DLD1 (cell line): Measurements from ENCODE around the gene SYNPO.

Experiments used
- in situ Hi-C: cut with HindIII; loops from 2 replicates; pipeline ENCODE4 v1.10.0; 2017; ENCODE audit warnings: low sequenced_read_pairs

The SYNPO gene

GRCh38 chr5:150606476-150606875 is 34.0 kb upstream of the SYNPO start:
- in situ Hi-C loops = no loop called here

- in situ Hi-C loops = no loop called here
These were observed 33.4 kb upstream of the SYNPO start for GRCh38 chr5:150607105-150607504.

- in situ Hi-C loops = no loop called here
These were observed 32.5 kb upstream of the SYNPO start for GRCh38 chr5:150607991-150608390.

GRCh38 chr5:150608991-150609390 is 31.5 kb upstream of the SYNPO start:
- in situ Hi-C loops = no loop called here

- in situ Hi-C loops = no loop called here
These were observed 30.4 kb upstream of the SYNPO start for GRCh38 chr5:150609843-150610584.

GRCh38 chr5:150611026-150611425 is 29.4 kb upstream of the SYNPO start:
- in situ Hi-C loops = no loop called here

GRCh38 chr5:150612405-150612804 is 28.1 kb upstream of the SYNPO start:
- in situ Hi-C loops = no loop called here

GRCh38 chr5:150612905-150613670 is 27.4 kb upstream of the SYNPO start:
- in situ Hi-C loops = no loop called here

- in situ Hi-C loops = no loop called here
These were observed 26.3 kb upstream of the SYNPO start for GRCh38 chr5:150613991-150614660.

- in situ Hi-C loops = no loop called here
These were observed 25.8 kb upstream of the SYNPO start for GRCh38 chr5:150614661-150615060.

- in situ Hi-C loops = no loop called here
These were observed 25.2 kb upstream of the SYNPO start for GRCh38 chr5:150615141-150615699.

GRCh38 chr5:150616024-150616470 is 24.4 kb upstream of the SYNPO start:
- in situ Hi-C loops = no loop called here

- in situ Hi-C loops = no loop called here
These were observed 24.0 kb upstream of the SYNPO start for GRCh38 chr5:150616506-150616905.

GRCh38 chr5:150618163-150618562 is 22.3 kb upstream of the SYNPO start:
- in situ Hi-C loops = no loop called here

- in situ Hi-C loops = no loop called here
These were observed 21.7 kb upstream of the SYNPO start for GRCh38 chr5:150618588-150619281.

- in situ Hi-C loops = no loop called here
These were observed 20.9 kb upstream of the SYNPO start for GRCh38 chr5:150619359-150620230.

- in situ Hi-C loops = no loop called here
These were observed 19.2 kb upstream of the SYNPO start for GRCh38 chr5:150621301-150621700.

- in situ Hi-C loops = no loop called here
These were observed 18.3 kb upstream of the SYNPO start for GRCh38 chr5:150622157-150622556.

- in situ Hi-C loops = no loop called here
These were observed 17.1 kb upstream of the SYNPO start for GRCh38 chr5:150623152-150623877.
